Daoy (cell line): ENCODE measurements around the gene SYT3. TPM values are rescaled to one million over a fixed set of nuclear protein-coding genes. Genes with fewer than 3 reads are reported as not detected.
A peak's percentile ranks its signal among the peaks of the same experiment; 100 is the strongest.
"Not testable (repeated sequence)": the region's sequence is repeated elsewhere in the genome, so short reads cannot be mapped to it uniquely, and the experiment has no call there.

ENCODE experiments used
- DNase-seq: peaks from one replicate; pipeline ENCODE4 v3.0.0-alpha.2; 2015; ENCODE audit warnings: low read depth
- total RNA-seq: library from RNA; depleted of rRNA; stranded (reverse); fragments of >200 nt; shearing (Covaris generic); gene quantifications from 2 replicates; pipeline ENCODE4 v1.2.3, GENCODE V29; 2014

The SYT3 gene
- total RNA-seq, 1 experiment from 2014 or later: 1.4 TPM

GRCh38 chr19:50638600-50638999, 1.1 kb downstream of the SYT3 start:
- DNase-seq: no peak

GRCh38 chr19:50636317-50637085, 3.2 kb downstream of the SYT3 start:
- DNase-seq: no peak

GRCh38 chr19:50633973-50634372, 5.7 kb downstream of the SYT3 start:
- DNase-seq: no peak

- DNase-seq: no peak
Observed at GRCh38 chr19:50633359-50633758, 6.3 kb downstream of the SYT3 start.

GRCh38 chr19:50632151-50632835, 7.4 kb downstream of the SYT3 start:
- no peak for DNase-seq

GRCh38 chr19:50629801-50630200, 9.9 kb downstream of the SYT3 start:
- DNase-seq: no peak

- DNase-seq: no peak
Observed at GRCh38 chr19:50629194-50629593, 10.5 kb downstream of the SYT3 start.

GRCh38 chr19:50628551-50628950, 11.1 kb downstream of the SYT3 start:
- no peak for DNase-seq

GRCh38 chr19:50628146-50628545, 11.5 kb downstream of the SYT3 start:
- DNase-seq: no peak

GRCh38 chr19:50626795-50627194, 12.9 kb downstream of the SYT3 start:
- no peak for DNase-seq

GRCh38 chr19:50626011-50626410, 13.7 kb downstream of the SYT3 start:
- DNase-seq: no peak

GRCh38 chr19:50624949-50625600, 14.6 kb downstream of the SYT3 start:
- DNase-seq: no peak

- DNase-seq: not testable (repeated sequence)
Observed at GRCh38 chr19:50620394-50620906, 19.2 kb downstream of the SYT3 start.

- DNase-seq: not testable (repeated sequence)
Observed at GRCh38 chr19:50619184-50619583, 20.5 kb downstream of the SYT3 start.

GRCh38 chr19:50618379-50618778, 21.3 kb downstream of the SYT3 start:
- DNase-seq: not testable (repeated sequence)

GRCh38 chr19:50612504-50613404, 26.9 kb downstream of the SYT3 start:
- not testable (repeated sequence) for DNase-seq

GRCh38 chr19:50607874-50608785, 31.6 kb downstream of the SYT3 start:
- peak; percentile 99 for DNase-seq

- DNase-seq: no peak
Observed at GRCh38 chr19:50607388-50607787, 32.3 kb downstream of the SYT3 start.

- DNase-seq: peak; percentile 55
Observed at GRCh38 chr19:50606059-50606836, 33.4 kb downstream of the SYT3 start.
